GM19035 (cell line): ENCODE measurements around the gene C14orf93.

Source experiments
- ATAC-seq: cut with Tn5 transposase; IDR thresholded peaks from one replicate; pipeline ENCODE4 v1.9.1; 2021; ENCODE audit not compliant: unreplicated experiment

Gene C14orf93

DNA sequence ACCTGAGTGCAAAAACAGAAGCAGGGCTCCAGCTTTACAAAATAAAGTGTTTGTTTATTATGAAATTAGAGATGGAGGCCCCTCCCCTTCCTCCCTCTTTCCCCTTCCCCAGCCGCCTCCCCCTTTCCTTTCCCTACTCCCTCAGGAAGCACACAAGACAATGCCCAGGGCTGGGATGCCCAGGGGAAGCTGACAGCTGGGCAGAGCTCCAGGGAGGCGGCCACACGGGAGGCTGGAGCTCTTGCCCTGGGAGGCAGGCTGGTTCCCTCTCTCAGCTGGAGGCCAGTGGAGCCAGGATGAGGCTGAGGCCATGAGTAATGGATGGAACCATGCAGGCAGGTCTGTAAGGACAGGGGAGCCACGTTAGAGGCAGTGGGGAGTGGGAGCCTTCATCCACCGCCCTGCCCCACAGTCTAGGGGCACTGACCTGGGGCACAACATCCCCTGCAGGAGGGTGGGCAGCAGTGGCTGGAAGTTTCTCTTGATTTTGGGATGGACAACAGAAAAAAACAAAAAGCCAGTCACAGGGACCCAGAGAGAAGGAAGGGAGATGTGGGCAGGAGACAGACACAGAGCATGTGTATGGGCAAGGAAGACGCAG is 37.2 kb upstream of the C14orf93 start:
- ATAC-seq = no peak

DNA sequence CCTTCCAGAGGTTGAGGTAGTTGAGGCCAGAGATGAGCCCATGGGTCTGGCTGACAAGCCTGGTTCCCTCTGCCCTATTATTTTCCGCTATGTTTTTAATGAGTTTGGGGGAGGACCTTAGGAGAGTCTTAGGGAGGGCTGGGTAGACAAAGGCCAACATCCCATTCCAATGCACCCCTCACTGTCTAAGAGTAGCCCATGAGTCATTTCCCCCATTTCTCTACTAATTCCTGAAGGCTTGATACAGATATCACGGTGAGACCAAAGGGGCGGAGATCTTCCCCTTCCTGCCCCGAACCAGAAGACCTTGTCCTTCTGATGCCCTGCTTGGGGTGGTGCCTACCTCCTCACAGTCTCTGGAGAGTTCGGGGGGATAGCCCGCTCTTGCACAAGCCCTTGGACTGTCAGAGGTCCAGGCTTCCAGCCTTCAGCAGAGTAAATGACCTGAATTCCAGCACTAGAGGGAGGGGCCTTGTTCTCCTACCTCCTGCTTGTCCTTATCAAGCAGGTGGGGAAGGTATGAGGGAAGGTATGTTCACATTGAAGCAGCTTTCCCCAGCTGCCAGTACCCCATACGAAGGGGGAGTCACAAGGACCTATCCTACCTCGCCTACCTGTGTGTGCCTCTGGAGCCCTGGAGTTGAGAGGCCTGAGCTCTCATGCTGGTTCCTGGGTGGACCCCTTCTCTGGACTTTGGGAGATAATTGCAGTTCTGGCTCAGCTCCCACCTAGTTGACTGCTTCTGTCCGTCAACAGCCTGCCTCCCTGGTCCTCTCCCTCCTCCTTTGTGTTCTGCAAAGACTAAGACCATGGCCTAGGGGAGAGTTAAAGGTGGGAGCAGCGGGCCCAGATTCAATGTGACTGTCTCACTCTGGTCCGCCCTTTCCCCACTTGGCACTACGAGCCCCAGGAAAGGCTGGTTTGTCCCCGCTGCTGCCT is 35.7 kb upstream of the C14orf93 start:
- ATAC-seq = no peak

DNA sequence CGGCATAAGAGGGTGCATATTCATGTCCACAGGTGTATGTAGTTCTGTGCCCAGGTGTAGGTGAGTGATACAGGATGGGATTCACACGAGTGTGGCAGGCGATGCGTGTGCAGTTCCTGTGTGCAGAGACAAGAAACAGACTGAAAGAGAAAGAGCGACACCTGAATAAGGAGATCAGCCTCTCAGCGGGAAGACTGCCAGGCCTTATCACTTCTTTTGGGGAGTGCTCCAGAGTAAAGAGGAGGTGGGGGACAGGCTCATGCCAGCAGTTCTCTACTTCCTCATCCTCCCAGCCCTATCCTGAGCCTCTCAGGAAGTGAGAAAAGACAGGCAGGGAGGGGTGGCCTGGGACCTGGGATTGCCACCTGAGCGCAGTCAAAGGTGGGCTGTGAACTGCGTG is 34.9 kb upstream of the C14orf93 start:
- no peak for ATAC-seq

DNA sequence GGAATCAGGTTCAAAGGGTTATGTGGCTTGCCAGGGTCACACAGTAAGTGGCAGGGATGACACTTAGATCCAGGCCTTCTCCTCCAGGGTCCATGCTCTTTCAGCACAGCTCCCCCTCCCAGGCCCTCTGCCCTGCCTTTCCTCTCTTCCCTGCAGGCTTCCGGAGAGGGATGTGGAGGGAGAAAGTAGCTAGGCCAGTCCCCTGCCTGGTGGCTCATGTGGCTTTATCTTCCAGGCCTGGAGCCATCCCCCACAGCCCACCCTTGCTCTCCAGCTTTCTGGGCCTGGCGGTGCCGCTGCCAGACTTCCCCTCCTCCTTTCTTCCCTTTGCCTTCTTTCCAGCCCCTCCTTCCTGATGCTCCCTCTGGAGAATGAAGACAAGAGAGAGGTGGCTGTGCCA is 33.8 kb upstream of the C14orf93 start:
- ATAC-seq = no peak

DNA sequence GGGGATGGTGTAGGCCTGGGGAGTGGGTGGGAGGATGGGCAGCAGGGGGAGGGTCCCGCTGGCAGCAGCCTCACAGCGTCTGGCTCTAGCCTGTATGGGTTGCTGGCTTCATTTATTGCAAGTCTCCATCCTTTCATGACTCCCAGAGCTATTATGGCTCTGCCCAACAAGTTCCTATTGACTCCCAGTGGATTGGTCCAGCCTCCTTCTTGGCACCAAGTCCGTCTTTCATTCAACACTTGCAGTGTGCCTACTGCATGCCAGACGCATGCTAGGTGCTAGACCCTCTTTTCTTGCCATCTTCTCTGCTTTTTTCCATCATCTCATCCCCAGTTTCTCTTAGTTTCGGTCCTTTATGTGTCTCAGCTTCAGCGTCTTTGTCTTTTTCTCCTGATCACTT is 33.2 kb upstream of the C14orf93 start:
- no peak for ATAC-seq

DNA sequence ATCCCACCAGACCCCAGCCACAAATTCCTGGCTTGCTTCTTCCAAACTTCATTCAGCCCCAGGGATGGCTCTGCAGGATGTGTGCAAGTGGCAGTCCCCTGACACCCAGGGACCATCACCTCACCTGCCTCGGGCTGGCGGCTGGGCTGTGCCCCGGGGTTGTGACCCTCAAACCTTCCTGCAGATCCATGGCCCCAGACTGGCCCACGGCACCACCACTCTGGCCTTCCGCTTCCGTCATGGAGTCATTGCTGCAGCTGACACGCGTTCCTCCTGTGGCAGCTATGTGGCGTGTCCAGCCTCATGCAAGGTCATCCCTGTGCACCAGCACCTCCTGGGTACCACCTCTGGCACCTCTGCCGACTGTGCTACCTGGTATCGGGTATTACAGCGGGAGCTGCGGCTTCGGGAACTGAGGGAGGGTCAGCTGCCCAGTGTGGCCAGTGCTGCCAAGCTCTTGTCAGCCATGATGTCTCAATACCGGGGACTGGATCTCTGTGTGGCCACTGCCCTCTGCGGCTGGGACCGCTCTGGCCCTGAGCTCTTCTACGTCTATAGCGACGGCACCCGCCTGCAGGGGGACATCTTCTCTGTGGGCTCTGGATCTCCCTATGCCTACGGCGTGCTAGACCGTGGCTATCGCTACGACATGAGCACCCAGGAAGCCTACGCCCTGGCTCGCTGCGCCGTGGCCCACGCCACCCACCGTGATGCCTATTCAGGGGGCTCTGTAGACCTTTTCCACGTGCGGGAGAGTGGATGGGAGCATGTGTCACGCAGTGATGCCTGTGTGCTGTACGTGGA is 32.4 kb upstream of the C14orf93 start, which contains the start of gene PSMB11:
TSS of gene PSMB11 (plus strand) at position 51 of the 804 bp plus-strand sequence. CDS start at position 65, 14 bp downstream.
- ATAC-seq = no peak

DNA sequence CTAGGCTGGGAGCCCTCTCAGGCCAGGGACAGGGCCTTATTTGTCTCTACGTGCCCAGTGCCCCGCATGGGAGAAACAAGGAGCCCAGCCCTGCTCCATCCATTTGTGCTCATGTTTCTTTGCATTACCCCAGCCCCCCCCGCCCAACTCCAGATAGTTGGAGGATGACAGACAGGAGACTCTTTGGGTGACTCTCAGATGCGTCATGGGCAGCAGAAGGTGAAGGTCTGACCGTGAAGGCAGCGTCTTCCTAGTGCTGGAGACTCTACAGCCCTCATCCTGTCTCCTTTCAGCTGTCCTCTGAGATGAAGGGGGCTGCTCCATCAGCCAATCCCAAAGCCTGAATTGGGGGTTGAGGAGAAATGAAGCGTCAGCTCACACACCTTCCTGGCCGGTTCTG is 31.8 kb upstream of the C14orf93 start:
- ATAC-seq = no peak

DNA sequence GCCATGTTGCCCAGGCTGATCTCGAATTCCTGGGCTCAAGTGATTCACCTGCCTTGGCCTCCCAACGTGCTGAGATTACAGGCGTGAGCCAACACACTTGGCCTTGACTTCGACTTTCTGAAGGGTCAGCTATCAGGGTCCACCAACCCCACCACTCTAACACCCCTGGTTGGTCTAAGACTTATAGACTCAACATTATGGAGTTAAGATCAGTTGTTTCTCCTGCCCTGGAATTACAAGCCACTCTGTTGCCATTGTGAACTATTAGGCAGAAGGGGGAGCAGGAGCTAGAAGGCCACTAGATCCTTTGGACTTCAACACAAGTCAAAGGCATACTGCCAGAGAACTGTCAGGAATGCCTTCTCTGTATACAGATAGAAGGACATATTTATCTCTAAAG is 30.2 kb upstream of the C14orf93 start:
- ATAC-seq = no peak

DNA sequence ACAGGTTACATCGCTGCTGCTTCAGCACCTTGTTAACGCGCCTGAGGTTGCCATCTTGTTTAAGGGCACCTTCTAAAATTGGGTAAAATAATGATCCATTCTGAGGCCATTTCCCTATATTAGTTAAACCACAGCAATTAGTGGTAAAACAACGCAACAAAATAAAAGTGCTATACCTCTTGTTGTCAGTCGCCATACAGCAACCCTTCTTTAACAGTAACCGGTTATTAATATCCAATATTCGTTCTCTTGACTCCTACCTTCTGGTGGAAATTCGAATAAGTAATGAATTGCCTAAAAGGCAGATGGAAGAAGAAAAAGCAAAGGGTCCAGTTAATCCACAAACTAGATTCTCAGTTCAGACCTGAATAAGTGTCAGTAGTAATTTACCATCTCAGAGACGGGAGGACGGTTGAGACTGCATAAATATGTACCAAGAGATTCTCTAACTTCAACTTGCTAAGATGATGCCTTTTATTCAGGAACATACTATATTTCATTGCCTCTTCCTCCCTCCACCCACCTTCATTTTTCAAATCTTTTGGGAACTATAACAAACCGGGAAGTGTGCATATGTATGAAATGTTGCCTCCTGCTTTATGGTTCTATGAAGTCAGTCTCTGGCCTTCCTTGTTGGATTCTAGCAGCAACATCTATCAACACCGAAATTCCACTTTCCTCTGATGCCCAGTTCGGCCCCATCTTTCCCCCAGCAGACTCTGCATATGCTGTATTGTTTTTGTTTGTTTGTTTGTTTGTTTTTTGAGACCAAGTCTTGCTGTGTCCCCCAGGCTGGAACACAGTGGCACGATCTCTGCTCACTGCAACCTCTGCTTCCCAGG is 25.6 kb upstream of the C14orf93 start:
- ATAC-seq = no peak

DNA sequence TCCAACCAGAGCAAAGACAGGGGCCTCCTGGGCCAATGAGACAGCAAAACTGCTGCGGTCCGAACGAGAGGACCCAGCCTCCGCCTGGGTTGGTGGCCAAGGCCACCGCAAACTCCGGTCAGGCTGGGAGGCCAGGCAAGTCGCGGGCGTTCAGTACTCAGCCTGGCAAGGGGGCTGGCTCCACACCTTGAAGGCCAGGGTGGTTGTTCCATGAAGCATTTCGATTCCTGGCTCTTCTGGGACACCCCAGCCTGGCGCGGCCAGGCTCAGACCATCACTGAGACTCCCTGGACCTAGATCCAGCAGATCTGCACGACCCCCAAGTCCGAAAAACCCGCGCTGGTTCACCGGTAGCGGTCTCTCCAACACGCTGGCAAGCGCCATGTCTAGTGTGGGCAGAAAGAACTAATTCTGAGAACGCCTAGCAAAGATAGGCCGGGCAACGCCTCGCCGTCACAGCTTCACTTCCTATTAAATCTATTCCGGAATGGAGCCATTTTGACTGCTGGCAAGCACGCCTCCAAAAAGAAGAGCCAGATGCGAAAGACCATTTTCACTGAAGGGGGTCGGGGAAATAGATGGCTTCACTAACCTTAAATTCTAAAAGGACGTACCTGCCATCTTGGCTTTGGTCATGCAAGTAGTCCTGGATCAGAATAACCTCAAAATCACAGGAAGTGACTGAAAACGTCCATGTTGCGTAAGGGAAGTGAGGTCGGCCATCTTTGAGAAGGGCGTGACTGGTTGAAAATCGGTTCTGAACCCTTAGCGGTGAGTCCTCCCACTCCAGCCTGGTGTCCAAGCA is 24.8 kb upstream of the C14orf93 start, which contains the start of gene PSMB5:
TSS of gene PSMB5 (minus strand) at position 403 of the 805 bp plus-strand sequence. CDS start at position 384, 19 bp downstream.
- ATAC-seq = peak; percentile 92

DNA sequence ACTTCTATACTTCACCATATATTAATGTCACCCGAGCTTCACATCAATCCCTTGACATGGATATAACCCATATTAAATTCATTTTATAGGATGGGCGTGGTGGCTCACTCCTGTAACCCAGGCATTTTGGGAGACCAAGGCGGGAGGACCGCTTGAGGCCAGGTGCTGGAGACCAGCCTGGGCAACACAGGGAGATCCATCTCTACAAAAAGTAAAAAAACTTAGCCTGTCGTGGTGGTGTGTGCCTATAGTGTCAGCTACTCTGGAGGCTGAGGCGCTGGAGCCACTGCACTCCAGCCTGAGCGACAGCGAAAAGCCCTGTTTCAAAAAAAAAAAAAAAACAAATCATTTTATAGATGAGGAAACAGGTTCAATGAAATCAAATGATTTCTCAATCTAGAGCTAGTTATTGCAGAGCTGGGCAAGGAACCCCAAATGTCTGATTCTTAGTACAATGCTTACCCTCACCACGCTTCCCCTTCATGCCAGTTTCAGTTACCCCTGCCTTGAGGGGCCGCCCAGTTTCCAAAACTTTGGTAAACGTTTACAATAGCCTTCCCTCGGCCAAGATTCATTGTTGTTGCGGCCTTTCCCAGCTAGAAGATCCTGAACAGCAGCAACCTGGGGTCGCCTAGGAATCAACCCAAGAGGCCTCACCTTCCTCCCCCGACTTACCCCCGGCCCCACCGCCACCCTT is 24.0 kb upstream of the C14orf93 start:
- ATAC-seq = no peak

DNA sequence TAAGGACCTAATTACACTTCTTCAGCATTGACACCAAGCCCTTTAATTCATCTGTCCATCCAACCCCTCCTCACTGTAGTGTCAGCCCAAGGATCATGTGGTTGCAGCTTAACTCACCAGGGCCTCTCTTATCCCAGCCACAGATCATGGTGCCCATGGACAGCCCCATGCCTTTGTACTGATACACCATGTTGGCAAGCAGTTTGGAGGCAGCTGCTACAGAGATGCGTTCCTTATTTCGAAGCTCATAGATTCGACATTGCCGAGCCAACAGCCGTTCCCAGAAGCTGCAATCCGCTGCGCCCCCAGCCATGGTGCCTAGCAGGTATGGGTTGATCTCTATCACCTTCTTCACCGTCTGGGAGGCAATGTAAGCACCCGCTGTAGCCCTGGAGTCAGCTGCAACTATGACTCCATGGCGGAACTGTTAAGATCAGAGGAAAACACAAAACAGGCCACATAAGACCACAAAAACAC is 23.3 kb upstream of the C14orf93 start:
- no peak for ATAC-seq

DNA sequence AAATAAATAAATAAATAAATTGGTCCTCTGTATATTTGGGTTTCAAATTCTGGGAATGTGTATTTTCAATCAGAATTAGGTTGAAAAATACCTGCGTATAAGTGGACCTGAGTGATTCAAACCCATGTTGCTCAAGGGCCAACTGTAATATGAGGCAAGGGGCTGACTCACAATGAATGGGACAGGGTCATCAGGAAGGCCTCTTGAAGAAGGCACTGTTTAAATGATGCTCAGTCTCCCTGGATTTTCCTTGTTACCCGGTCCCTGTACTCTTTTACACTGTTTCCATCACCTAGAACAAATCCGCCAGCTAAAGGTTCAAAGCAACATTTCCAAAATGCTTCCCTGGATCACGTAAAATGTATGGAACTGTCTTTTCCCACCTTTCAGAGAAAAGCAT is 21.0 kb upstream of the C14orf93 start:
- no peak for ATAC-seq

DNA sequence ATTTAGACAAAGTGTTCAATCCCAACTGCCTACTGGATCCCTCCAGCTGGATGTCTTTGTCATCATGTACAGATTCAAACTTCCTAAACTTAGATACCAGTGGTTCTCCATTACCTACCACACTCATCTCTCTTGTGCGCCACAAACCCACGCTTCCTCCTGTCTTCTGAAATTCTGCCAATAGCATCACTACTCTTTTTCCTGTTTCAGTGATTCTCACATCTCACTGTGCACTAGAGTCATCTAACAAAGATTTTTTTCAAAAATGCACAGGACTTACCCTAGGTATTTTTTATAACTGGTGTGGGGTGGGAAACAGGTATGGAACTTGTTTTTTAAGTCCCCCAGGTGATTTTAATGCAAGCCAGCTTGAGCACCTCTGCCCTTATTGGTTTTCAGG is 18.9 kb upstream of the C14orf93 start:
- ATAC-seq = no peak

DNA sequence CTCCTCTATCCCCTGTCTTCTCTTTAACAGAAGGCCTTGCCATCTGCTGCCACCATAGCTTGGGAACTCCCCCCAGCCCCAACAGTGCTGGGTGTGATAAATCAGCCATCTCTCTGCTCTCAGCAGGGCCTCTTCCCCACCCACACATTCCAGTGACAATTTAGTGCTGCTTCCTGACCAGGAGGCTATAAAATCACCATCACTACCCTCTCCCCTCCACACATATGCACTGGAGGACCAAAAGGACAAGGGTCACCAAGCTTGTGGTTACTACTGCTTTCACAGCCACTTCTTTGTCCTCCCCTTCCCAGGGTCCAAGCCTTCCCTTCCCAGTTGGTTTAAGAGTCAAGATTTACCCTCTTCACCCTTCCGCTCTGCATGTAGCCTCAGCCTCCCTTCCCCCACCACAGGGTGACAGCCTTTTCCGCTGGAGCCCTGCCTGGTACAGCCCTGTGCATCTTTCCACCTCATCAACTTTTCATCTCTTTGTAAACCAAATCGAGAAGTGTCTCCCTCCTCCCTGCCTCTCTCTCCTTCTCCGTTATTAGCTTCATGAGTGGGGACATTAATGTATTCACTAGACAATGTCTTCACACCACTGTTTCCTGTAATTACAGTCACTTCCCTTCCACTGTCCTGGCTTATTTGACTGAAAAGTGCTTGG is 15.3 kb upstream of the C14orf93 start:
- ATAC-seq = no peak

DNA sequence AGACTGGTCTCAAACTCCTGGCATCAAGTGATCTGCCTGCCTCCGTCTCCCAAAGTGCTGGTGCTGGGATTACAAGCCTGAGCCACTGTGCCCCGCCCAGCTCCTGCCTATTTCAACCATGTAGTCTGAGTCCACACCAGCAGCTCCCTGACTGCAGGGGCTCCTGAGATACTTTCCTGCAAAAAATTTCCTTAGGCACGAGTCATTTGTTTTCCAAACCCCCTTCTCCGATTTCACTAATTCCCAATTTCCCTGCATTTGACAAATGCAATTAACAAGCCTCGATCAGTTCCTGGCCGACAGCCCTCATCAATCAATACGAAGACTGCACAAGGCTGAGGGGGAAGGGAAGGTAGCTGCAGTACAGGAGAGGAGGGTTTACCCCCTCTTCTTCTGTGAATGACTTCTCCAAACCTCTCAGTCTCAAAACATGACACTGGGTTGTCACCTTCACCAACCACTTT is 14.7 kb upstream of the C14orf93 start:
- no peak for ATAC-seq

DNA sequence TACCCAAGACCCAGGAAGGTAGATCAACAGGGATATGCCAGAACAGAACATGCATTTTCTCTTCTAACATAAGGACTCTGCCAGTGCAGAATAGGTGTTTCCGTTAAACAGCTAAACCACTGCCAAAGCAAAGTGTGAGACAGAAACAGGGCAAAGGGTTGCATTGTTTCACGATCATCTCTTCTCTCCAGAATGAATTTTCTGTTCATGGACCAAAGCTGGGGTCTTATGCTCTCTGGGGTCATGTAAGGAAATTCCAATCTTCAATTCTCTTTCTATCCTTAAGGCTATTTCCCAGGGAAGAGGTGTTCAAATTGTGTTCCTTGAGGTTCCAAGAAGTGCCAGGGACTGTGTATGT is 13.8 kb upstream of the C14orf93 start:
- ATAC-seq = no peak

DNA sequence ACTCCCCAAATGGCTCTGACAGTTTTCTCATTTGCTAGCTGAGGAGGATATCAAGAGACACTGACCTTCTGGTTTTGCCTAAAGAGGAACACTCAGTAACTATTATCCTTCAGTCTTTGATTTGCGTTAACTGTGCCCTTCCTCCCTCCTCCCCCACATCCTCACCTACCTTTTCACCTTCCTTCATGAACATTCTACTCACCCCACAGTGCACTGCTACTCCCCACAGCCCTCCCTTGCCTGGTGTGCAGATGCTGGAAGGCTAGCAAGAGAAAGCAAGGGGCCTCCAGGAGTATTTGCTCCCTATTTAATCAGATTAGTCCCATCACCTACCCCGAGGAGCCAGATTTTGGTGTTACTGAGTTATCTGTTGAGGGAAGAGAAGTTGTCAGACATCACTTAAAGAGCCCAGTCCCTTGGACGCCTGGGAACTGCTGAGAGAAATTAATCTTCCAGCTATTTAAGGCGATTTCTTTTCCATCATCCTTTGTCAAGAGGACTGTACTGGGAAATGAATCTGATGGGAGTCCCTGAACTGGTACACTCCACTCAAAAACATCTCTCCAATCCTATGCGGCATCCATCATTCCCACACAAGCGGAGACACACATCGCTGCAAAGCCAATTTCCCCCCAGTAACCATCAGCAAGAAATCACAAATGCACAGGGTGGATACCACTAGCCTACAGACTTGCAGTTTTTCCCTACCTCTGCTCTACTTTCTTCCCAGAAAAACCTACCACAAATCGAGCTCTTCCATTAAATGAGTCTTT is 13.3 kb upstream of the C14orf93 start:
- ATAC-seq = no peak
